H1 (cell line): ENCODE data around the gene BZW2. TPM values are rescaled to one million over a fixed set of nuclear protein-coding genes. Genes with fewer than 3 reads are reported as not detected.

Experiments
- ATF3 ChIP-seq: IDR thresholded peaks from 2 replicates; pipeline ENCODE4 v1.6.1; 2011; ENCODE audit warnings: low read depth, mild to moderate bottlenecking, low read length; ENCODE audit not compliant: insufficient read depth
- CHD7 ChIP-seq: fragments of 300-600 bp; sonication (generic); IDR thresholded peaks from 2 replicates; pipeline ENCODE4 v1.7.1; 2012; ENCODE audit warnings: low read length, moderate library complexity, mild to moderate bottlenecking, inconsistent platforms; ENCODE audit not compliant: insufficient replicate concordance
- E2F6 ChIP-seq: IDR thresholded peaks from 2 replicates; pipeline ENCODE4 v1.6.1; 2012; ENCODE audit warnings: inconsistent platforms
- EZH2 ChIP-seq: fragments of 200-600 bp; sonication (generic); IDR thresholded peaks from 2 replicates; pipeline ENCODE4 v1.7.1; 2012; ENCODE audit warnings: low read depth, mild to moderate bottlenecking, moderate library complexity, low read length, inconsistent platforms; ENCODE audit not compliant: severe bottlenecking
- JUND ChIP-seq: IDR thresholded peaks from 2 replicates; pipeline ENCODE4 v1.6.1; 2011; ENCODE audit warnings: mild to moderate bottlenecking, improper control_type of control experiment, low read length
- KDM5A ChIP-seq: fragments of 200-600 bp; IDR thresholded peaks from 2 replicates; pipeline ENCODE4 v1.7.1; 2012; ENCODE audit warnings: mild to moderate bottlenecking, low read length, inconsistent platforms, mixed read lengths
- RBBP5 ChIP-seq: IDR thresholded peaks from 2 replicates; pipeline ENCODE4 v1.7.1; 2012; ENCODE audit warnings: low read depth, mild to moderate bottlenecking, inconsistent platforms, low read length, moderate library complexity, borderline replicate concordance
- TAF1 ChIP-seq: IDR thresholded peaks from 2 replicates; pipeline ENCODE4 v1.6.1; 2011; ENCODE audit warnings: mild to moderate bottlenecking, low read depth, low read length
- polyA plus RNA-seq, 7 experiments: library from polyadenylated mRNA; depleted of rRNA in 3 of 7; stranded (reverse) in 5 of 7; unstranded in 2 of 7; fragments of >200 nt in 5 of 7; fragments of 200-250 nt in 2 of 7; gene quantifications; 1 replicate in 5 of 7; 2 replicates in 1 of 7; 4 replicates in 1 of 7; pipeline versions ENCODE4 v1.2.1 to v1.2.3, GENCODE V29; 2011 to 2013; ENCODE audit warnings: missing spikeins in 2 of 7, mixed read lengths in 2 of 7
- total RNA-seq: library from RNA; stranded (reverse); fragmentation: NEBNext Ultra II Directional; extraction: Animal tissue kit (Norgen Biotek cat#: 25700); gene quantifications from 2 replicates; pipeline ENCODE4 v1.2.1, GENCODE V29; 2021

Gene BZW2
- total and polyA plus RNA-seq, 2 of the 8 experiments (the other 6 are each of a cell fraction or from before 2014, with no cell fraction given) = 32.3 to 103 TPM

- TF ChIP-seq ATF3 = no peak
- peak; percentile 98 for TF ChIP-seq TAF1
- TF ChIP-seq RBBP5 = peak; percentile 62
- TF ChIP-seq KDM5A = no peak
- TF ChIP-seq CHD7 = no peak
- TF ChIP-seq JUND = peak; percentile 97
- TF ChIP-seq E2F6 = no peak; the same call in 1 of the 2 replicates
- no peak for TF ChIP-seq EZH2
Measured at GRCh38 chr7:16645593-16646471, at the start of gene BZW2, which contains the start of gene ANKMY2 (continued).
